ENCODE results near the gene C1orf115.
A peak's percentile ranks its signal among the peaks of the same experiment; 100 is the strongest.

Gene C1orf115

GRCh38 chr1:220747437-220748088, 57.4 kb downstream of the C1orf115 start:
- no peaks in the 10 kb centered on the region for H3K9me2 ChIP-seq (replicated peaks; ENCODE audit: insufficient read depth, low read length)
- H3K9me3 ChIP-seq (replicated peaks; ENCODE audit: insufficient read depth, low read length): no peaks in the 10 kb centered on the region
- H2AFZ ChIP-seq (ENCODE audit: low read length): peak overlapping the region; percentile 62
- peak overlapping the region; percentile 67; the same call in 1 of the 2 replicates for H3K9ac ChIP-seq (ENCODE audit: low read length)
- H3K4me2 ChIP-seq (ENCODE audit: low read depth, low read length): peak overlapping the region; percentile 65
- no peak for DNase-seq
- H3K4me1 ChIP-seq (ENCODE audit: low read length): peaks cover 17% of the 10 kb centered on the region
- peaks cover 40% of the 10 kb centered on the region for H3K79me2 ChIP-seq (ENCODE audit: low read length)
- no peaks in the 10 kb centered on the region for H3K27me3 ChIP-seq (replicated peaks; ENCODE audit: insufficient read depth, low read length)
- TF ChIP-seq EZH2 (optimal IDR thresholded peaks at IDR 0.05; ENCODE audit: low read depth, low read length): no peak
- TF ChIP-seq CTCF (IDR thresholded peaks at IDR 0.05; ENCODE audit: low read length): no peak
- TF ChIP-seq EZH2phosphoT487 (IDR thresholded peaks at IDR 0.05; ENCODE audit: low read length): no peak
- H3K4me3 ChIP-seq (ENCODE audit: low read length): peak overlapping the region; percentile 79
- H3F3A ChIP-seq (ENCODE audit: insufficient read depth, low read length): no peaks in the 10 kb centered on the region; the same call in 1 of the 2 replicates
- H3K27ac ChIP-seq (ENCODE audit: low read length): no peak overlapping the region; the same call in 1 of the 2 replicates
- no peaks in the 10 kb centered on the region for H3K36me3 ChIP-seq (replicated peaks; ENCODE audit: insufficient read depth, low read length)
- no peaks in the 10 kb centered on the region for H4K20me1 ChIP-seq (ENCODE audit: insufficient read depth, low read length)

- Histone ChIP-seq H3K9me3 (replicated peaks; ENCODE audit: insufficient read depth, low read length) (no peaks in the 10 kb centered on the region), H3F3A (ENCODE audit: insufficient read depth, low read length) (no peaks in the 10 kb centered on the region; the same call in 1 of the 2 replicates), H3K36me3 (replicated peaks; ENCODE audit: insufficient read depth, low read length) (no peaks in the 10 kb centered on the region), H3K4me3 (ENCODE audit: low read length) (peak within 1 kb of the TSS; percentile 79), H3K4me1 (ENCODE audit: low read length) (peaks cover 17% of the 10 kb centered on the region), H3K79me2 (ENCODE audit: low read length) (peaks cover 44% of the 10 kb centered on the region), H3K4me2 (ENCODE audit: low read depth, low read length) (peak within 1 kb of the TSS; percentile 65), H3K9ac (ENCODE audit: low read length) (peak within 1 kb of the TSS; percentile 67), H4K20me1 (ENCODE audit: insufficient read depth, low read length) (no peaks in the 10 kb centered on the region), H3K9me2 (replicated peaks; ENCODE audit: insufficient read depth, low read length) (no peaks in the 10 kb centered on the region), H2AFZ (ENCODE audit: low read length) (peak within 1 kb of the TSS; percentile 62), H3K27me3 (replicated peaks; ENCODE audit: insufficient read depth, low read length) (no peaks in the 10 kb centered on the region), H3K27ac (ENCODE audit: low read length) (peak within 1 kb of the TSS; percentile 43; the same call in 1 of the 2 replicates)
- peak; percentile 84 for DNase-seq
- TF ChIP-seq EZH2phosphoT487 (IDR thresholded peaks at IDR 0.05; ENCODE audit: low read length): no peak
- no peak for TF ChIP-seq EZH2 (optimal IDR thresholded peaks at IDR 0.05; ENCODE audit: low read depth, low read length)
- TF ChIP-seq CTCF (IDR thresholded peaks at IDR 0.05; ENCODE audit: low read length): no peak
Observed at GRCh38 chr1:220748089-220748934, 58.1 kb downstream of the C1orf115 start, which contains the start of gene MTARC2. Gene MTARC2, plus strand, starts transcription at chr1:220748322. Its CDS starts 210 bp downstream, at chr1:220748532.
